NCI-H1105 treated with DMSO at 0.1 percent for 48 hours (cell line): ENCODE measurements around the gene SHMT2.

Experiments
- DNase-seq: peaks from one replicate; lab custom pipeline; 2025; lab: John Stamatoyannopoulos, UW

Gene SHMT2

DNA sequence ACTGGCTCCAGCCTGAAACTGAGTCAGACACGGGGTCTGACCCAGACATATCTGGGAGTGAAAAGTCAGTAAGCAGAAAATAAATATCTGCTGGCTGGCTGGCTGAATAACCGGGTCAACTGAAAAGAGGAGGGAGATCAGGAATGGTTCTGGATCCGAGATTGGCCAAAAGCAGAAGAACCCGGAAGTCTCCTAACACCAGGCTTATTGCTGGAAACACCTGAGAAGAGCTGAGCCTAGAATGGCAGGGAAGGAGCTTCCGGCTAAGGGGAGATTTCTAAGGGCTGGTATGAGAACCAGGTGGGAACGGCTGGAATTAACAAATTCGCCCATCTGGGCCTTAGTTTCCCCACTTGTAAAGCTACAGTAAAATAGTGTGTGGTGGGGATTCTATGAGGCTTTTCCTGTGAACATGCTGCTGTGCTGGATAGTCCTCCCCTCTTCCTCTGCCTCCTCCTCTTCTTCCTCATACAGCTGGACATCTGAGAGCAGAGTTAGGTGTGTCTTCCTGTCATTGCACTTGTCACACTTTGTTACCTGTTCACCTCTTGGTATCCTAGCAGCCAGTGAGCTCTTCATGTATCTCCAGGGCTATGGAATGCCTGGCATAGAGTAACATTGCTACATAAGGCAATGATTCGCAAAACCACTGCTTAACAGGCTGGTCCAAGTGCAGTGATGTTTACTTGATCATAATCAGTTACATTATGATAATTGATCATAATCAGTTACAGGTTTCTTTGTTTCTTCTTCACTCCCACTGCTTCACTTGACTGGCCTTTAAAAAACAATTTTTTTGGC is 2.0 kb upstream of the SHMT2 start:
- no peak for DNase-seq

DNA sequence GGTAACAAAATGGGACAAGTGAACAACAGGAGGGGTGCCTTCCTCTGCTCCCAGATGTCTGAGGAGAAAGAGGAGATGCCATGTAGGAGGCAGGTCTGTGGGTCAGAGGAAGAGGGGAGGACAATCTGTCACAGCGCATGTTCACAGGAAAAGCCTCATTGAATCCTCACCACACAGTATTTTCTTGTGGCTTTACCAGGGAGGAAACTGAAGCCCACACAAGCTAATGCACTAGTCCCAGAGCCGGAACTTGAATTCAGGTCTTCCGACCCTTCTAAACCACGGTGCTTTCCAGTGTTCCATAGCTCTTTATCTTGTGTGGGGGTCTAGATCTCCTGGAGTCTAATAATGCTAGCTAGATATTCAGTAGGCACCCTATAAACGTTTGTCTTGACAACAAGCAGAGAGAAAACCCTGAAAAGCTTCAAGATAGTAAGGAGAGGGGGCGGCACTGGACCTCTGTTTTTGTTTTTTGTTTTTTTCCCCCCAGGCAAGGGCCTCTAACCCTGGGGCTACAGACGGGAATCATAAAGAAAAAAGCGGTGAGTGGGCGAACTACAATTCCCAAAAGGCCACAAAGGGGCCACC is 371 bp upstream of the SHMT2 start:
- DNase-seq = no peak

DNA sequence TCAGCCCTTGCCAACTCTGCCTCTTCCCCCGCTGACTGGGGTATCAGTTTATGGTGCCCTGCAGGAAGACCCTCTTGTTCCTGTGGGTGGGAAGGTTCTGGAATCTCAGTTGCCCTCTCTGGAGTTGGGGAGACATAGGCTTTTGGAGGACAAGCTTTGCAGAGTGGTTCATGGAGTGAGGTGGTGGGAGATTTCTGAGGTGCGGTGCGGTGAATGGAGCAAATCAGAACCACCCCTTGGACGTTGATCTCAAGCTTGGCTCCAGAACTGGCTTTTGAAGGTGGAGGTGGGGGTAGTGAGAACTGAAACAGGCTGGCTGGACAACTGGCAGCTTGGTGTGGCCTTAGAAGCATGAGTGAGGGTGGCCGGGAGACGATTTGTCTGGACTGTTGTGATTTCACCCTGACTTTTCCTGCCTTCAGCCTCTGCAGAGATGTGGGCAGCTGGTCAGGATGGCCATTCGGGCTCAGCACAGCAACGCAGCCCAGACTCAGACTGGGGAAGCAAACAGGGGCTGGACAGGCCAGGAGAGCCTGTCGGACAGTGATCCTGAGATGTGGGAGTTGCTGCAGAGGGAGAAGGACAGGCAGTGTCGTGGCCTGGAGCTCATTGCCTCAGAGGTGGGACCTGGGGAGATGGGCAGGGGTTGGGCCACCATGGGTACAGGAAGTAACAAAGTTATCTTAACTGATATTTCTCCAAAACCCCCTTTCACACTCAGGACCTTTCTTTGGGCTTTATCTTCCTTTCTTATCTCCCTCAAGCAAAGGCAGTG is 1.1 kb downstream of the SHMT2 start:
- DNase-seq = no peak

DNA sequence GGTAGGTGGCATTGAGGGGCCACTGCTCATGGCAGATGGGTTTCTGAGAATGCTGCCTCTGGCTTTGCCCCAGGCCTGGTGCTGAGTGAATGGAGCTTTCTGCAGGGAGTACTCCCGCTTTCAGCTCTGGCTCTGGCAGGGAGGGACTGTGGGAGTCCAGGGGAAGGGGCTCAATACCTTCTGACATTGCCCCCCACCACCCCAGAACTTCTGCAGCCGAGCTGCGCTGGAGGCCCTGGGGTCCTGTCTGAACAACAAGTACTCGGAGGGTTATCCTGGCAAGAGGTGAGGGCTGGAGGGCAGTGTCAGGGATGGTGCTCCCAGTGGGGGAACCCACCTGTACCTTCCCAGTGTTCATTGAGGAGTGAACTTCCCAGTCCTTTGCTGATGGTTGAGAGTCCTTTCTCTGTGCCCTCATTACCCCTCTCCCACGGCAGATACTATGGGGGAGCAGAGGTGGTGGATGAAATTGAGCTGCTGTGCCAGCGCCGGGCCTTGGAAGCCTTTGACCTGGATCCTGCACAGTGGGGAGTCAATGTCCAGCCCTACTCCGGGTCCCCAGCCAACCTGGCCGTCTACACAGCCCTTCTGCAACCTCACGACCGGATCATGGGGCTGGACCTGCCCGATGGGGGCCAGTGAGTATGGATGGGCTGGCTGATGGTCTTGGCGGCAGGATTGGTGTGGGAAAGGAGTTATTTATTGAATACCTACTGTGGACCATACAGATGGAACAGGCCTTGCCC is 1.9 kb downstream of the SHMT2 start:
- DNase-seq = no peak

DNA sequence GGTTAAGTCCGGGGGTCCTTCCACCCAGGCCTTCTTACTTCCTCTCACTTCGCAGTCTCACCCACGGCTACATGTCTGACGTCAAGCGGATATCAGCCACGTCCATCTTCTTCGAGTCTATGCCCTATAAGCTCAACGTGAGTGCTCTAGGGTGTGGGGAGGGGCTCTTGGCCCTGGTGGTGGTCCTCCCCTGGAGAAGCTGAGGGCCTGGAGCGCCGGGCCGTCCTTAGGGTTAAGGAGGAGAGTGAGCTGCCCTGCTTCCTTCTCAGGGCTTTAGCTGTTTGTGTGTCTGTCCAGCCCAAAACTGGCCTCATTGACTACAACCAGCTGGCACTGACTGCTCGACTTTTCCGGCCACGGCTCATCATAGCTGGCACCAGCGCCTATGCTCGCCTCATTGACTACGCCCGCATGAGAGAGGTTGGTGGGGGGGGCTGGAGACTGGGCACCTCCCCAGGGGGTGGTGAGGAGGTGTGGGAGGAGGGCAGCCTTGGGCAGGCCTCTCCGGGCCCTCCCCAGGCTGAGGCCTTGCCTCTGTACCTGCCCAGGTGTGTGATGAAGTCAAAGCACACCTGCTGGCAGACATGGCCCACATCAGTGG is 2.7 kb downstream of the SHMT2 start:
- no peak for DNase-seq

DNA sequence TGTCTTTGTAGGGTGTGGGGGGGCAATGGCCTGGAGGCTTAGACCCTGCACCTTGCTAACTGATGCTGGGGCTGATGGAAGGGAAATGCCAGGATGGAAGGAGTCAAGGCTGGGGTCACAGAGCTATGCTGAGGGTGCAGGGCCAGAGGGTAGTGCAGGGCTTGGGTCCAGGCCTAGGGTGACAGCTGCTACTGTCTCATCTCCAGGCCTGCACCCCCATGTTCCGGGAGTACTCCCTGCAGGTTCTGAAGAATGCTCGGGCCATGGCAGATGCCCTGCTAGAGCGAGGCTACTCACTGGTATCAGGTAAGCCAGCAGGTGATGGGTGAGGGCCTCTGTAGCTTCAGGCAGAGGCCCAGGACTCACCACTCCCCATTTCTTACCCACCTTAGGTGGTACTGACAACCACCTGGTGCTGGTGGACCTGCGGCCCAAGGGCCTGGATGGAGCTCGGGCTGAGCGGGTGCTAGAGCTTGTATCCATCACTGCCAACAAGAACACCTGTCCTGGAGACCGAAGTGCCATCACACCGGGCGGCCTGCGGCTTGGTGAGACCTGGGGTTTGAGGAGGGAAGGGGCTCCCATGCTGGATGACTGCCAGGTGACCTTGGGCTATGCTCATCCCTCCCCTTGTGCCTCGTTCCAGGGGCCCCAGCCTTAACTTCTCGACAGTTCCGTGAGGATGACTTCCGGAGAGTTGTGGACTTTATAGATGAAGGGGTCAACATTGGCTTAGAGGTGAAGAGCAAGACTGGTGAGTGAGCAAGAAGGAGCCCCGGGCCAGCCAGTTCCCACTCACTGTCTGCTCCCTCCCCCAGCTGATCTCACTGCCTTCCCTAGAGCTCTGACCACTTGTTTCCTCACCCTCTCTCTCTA is 4.1 kb downstream of the SHMT2 start:
- DNase-seq = no peak

DNA sequence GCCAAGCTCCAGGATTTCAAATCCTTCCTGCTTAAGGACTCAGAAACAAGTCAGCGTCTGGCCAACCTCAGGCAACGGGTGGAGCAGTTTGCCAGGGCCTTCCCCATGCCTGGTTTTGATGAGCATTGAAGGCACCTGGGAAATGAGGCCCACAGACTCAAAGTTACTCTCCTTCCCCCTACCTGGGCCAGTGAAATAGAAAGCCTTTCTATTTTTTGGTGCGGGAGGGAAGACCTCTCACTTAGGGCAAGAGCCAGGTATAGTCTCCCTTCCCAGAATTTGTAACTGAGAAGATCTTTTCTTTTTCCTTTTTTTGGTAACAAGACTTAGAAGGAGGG is 4.7 kb downstream of the SHMT2 start:
- DNase-seq = no peak

DNA sequence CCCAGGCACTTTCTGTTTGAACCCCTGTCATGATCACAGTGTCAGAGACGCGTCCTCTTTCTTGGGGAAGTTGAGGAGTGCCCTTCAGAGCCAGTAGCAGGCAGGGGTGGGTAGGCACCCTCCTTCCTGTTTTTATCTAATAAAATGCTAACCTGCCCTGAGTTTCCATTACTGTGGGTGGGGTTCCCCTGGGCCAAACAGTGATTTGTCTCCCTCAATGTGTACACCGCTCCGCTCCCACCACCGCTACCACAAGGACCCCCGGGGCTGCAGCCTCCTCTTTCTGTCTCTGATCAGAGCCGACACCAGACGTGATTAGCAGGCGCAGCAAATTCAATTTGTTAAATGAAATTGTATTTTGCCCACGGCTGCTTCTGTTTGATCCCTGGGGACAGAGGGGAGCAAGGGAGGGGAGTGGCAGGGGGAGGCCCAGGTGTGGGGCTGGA is 5.1 kb downstream of the SHMT2 start:
- DNase-seq = no peak

DNA sequence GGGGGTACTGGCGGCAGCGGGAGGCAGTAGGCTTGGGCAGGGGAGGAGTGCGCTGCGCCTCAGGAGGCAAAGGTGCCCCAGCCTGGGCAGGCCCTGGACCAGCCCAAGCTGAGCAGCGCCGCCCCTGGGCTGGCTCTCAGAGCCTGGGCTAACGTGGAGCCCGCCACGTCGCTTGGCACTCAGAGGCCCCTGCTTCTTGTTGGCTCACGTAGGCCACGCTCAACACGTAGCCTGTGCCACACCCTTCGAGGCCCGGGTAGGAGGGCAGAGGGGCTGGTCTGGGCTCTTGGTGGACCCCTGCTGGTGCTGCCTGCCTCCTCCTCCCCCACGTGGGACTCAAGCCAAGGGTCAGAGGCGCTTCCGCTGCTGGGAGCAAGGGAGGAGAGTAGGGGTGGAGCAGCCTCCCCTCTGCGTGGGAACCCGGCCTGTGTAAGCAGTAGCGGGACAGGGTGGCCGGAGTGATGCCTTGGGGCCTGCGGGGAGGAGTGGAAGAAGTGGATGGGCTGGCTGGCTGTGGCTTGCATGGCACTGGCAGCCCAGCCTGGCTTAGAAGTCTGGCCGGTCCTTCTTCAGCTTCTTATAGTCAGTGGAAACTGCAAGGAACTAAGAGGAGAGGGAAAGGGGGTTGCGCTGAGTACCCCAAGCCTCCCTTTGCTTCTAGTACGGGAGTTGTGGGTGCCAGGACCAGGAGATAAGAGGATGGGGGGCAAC is 5.7 kb downstream of the SHMT2 start:
- DNase-seq = no peak

DNA sequence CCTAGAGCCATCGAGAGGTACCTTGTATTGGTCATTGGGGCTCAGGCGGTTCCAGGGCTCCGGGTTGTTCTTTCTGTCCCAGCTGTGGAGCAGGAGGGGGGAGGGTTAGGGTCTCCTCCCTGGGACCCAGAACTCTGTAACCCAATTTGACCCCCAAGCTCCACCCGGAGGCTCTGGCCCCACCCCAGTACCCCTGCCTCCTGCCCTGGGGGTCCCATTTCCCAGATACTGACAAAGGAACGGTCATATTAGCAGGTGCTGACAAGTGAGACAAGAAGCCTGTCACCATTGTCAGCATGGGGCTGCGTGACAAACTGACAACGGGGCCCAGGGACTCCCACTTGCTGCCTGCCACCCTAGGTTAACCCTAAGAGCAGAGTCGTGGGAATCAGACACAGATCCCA is 6.2 kb downstream of the SHMT2 start:
- no peak for DNase-seq

DNA sequence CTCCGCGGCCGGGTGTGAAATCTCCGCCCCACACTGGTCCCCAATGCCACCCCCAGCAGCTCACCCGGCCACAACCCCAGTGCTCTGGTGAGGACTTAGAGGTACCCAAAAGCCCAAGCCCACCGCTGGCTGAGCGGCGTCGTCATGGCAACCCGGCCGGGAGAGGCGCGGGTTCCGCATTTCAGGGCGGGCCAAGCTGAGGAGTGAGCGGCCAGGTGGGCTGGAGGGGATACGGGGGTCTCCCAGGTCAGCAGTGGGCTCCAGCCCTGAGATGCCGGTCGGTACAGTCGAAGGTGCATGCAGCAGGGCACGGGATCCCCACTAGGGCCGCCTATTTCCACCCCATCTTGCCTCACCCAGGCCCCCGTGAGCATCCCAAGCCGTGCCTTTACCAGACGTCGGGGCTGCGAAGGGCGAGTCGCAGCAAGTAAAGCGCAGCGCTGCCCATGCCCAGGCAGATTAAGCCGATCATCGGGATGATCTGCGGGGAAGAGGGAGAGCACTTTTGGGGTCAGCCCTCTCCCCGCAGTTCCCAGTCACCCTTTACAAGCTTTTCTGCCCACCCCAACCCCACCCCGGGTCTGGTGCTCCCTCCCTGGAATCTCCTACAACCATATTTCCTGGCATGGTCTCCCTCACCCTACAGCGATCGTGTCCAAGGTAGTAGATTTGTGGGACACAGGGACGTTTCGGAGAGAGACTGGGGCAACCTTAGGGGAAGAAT is 6.9 kb downstream of the SHMT2 start:
- DNase-seq = no peak

DNA sequence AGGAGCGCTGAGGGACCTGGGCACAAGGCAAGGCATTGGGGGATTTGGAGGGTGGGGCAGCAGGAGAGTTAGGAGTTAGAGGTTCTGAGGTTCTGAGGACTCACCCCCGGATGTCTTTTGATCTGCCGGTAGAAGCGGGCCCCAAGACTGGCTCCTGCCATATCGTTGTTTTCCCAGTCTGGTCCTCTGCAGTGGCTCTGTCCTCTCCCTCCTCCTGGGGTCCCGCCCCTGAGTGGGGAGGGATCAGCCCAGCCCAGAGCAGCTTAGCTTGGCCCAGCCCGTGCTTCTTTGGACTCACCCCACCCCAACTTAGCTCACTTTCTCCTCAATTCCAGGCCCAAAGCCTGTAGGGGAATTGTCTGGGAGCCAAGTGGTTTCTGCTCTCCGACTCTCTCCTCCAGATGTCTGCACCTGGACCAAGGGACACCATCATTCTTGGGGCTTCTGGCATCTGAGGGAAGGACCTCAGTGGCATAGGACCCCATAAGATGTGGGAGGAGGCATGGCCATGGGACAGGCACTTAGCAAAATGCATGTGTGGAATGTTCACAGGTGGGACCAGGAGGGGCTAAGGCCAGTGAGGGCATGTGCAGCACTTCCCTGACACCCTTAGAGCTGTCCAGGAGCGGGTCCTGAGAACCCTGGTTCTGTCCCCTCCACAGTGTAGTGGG is 7.5 kb downstream of the SHMT2 start:
- no peak for DNase-seq

DNA sequence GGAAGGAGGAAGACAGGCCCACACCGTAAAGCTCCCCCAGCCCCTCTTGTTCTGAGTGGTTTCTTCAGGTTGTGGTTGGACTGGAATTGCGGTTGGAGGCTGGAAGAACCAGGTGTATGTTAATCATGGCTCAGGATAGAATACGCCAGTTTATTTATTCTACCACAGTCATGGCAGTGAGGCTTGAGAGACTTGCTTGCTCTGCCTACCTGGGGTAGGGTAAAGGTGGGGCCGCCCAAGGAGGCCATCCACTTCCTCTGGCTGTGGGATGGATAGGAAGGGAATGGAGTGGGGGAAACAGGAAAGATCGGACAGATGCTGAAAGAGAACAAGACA is 8.1 kb downstream of the SHMT2 start:
- DNase-seq = no peak

DNA sequence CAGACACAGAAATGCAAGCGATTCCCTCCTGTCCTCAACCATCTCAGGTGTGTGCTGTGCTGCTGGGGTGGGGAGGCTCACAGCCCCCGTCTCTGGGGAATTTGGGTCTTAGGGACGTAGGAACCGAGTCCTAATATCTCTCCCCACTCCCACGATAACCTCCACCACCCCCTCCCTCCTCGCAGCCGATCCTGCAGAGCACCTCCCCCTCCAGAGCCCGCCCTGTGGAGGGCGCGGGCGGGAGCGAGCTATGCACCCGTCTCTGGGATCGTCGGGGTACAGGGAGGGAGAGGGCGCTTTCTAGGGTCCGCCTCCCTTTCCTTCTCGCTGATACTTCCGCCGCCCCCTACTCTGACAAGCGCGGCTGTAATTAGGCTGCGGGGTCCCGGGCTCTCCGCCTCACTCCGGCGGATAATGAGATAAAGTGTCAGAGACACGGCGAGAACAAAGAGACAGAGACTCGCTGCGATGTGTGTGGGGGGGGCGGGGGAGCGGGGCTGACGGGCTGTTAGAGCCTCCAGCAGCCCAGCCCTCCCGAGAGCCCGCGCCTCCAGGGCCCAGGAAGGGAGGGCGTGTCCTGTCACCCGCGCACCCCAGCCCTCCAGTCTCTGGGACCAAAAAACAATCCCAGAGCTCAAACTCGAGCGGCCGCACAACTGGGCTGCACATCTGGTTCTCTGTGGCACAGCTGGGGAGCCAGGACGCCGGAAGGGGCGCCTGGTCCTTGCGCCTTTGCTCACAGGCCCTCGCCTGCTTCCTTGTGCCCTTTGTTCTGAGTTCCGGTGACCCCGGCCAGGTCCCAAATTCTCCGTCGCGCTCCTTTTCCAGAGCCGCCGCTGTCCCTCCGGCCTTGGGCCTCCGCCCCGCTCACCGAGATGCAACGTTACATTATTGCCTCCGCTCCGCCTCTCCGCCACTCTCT is 8.7 kb downstream of the SHMT2 start:
- DNase-seq = peak; percentile 14

DNA sequence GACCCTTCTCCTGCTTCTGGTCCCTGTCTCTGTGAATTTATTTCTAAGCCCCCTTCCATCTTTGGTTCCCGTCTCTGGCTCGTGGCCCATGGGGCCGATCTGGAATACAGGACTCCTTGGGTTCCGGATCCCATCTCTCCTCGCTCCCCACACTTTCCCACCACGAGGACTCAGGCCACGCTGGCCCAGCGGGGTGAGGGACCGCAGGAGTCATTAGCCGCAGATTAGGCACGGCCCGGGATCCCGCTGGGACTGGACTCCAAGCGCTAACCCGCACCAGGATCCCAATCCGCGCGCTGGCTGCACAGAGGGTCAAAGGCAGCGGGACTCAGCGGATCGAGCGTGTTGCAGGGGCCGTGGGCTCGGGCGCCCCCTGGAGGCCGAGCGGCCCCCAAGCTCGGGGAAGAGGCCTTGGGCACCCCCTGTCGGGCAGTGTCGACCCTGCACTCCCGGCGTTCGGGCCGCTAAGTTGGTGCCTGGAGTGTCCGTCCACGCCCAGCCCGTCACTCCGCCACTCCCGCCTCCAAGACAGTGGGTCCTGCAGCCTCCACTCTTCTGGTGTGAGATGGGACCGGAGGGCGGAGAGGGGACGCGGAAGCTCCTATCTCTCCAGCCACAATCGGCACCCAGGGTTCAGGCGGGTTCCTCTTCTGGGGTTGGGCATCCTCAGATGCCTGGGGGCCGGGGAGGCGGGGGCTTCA is 9.5 kb downstream of the SHMT2 start:
- DNase-seq = peak; percentile 78

DNA sequence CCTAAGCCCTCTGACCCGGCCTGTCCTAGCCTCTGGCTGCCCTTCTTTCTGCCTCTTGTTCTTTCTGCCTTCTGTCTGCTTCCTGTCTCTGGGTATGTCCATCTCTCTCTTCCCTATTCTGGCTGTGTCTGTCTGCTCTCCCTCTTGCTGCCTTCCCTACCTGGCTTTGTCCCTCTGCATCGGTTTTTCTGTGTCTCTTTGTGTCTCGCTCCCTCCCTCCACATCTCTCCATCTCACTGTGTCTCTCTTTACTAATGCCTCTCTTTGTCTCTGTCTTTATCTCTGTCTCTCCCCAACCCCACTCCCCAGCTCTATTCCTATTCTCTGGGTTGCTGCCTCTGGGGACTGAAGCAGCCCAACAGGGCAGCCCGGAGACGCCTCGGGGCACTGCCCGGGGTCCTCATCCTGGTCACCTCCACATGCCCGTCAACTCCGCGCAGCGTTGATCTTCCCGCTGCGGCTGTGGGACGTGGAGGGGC is 10.1 kb downstream of the SHMT2 start:
- DNase-seq = peak; percentile 32
